ENCODE results near the gene SPRY1.

SPRY1 gene

GRCh38 chr4:123443401-123444289 lies 47.0 kb downstream of the SPRY1 start:
- DNase-seq (ENCODE audit: low read depth in 2 of 2): no peak

GRCh38 chr4:123444290-123444731 lies 47.7 kb downstream of the SPRY1 start:
- peak in 1 of 2 experiments; percentile 7 for DNase-seq (ENCODE audit: low read depth in 2 of 2)

GRCh38 chr4:123446865-123447474 lies 50.4 kb downstream of the SPRY1 start:
- DNase-seq (ENCODE audit: low read depth in 2 of 2): no peak

- DNase-seq (ENCODE audit: low read depth in 2 of 2): no peak
These were observed 52.8 kb downstream of the SPRY1 start for GRCh38 chr4:123449362-123449761.

GRCh38 chr4:123449780-123450179 lies 53.2 kb downstream of the SPRY1 start:
- DNase-seq (ENCODE audit: low read depth in 2 of 2): no peak

GRCh38 chr4:123450393-123450792 lies 53.8 kb downstream of the SPRY1 start:
- no peak for DNase-seq (ENCODE audit: low read depth in 2 of 2)

GRCh38 chr4:123452616-123453015 lies 56.0 kb downstream of the SPRY1 start:
- no peak for DNase-seq (ENCODE audit: low read depth in 2 of 2)

- no peak for DNase-seq (ENCODE audit: low read depth in 2 of 2)
These were observed 56.6 kb downstream of the SPRY1 start for GRCh38 chr4:123453061-123453680.

Measured in stimulated activated CD4-positive, alpha-beta T cell treated with anti-CD3 and anti-CD28 coated beads, Interleukin-12 subunit alpha, Interleukin-12 subunit beta, amount 100 ng/mL, for 24 hours (primary cell).